ENCODE measurements around the gene ST13. TPM values are rescaled to one million over a fixed set of nuclear protein-coding genes. Genes with fewer than 3 reads are reported as not detected.

Gene ST13
- total RNA-seq, 2 donors from 2014 or later: 310 to 324 TPM

DNA sequence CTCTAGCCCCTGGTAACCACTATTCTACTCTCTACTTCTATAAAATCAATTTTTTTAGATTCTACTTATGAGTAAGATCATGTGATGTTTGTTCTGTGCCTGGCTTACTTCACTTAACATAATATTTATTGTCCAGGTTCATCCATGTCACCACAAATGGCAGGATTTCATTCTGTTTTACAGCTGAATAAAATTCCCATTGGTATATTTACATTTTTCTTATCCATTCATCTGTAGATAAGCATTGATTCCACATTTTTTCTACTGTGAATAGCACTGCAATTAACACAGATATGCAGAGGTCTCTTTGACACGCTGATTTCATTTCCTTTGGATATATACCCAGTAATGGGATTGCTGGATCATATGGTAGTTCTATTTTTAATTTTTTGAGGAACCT, 53.1 kb downstream of the ST13 start:
- Mint-ChIP-seq H3K27me3 (ENCODE audit: insufficient read depth) (no peaks in the 10 kb centered on the region), H3K4me3 (no peak overlapping the region), H3K4me1 (peaks cover 3% of the 10 kb centered on the region), H3K27ac (no peak overlapping the region), H3K9me3 (no peaks in the 10 kb centered on the region), H3K36me3 (ENCODE audit: low read depth) (peaks cover 12% of the 10 kb centered on the region)
- H3K27me3 ChIP-seq (ENCODE audit: control insufficient read depth, insufficient read depth, low read length, poor library complexity, severe bottlenecking): no peaks in the 10 kb centered on the region
- no peak overlapping the region for H3K9ac ChIP-seq (ENCODE audit: extremely low read depth, low read length, poor library complexity, severe bottlenecking)
- DNase-seq: no peak
- WGBS, 2 experiments (ENCODE audit: insufficient coverage in 1 of 2, insufficient read length in 1 of 2): 67% methylated on average over 1 of the region's 1 CpG; no CpG with 5 or more reads in 1 of the 2 experiments
- H3K27ac ChIP-seq (ENCODE audit: low read depth, low read length): no peak overlapping the region
- H3K9me3 ChIP-seq (ENCODE audit: control insufficient read depth, low read length): no peaks in the 10 kb centered on the region
- peaks cover 10% of the 10 kb centered on the region for H3K36me3 ChIP-seq (ENCODE audit: control insufficient read depth, insufficient read depth, low read length)
- no peak overlapping the region for H3K4me3 ChIP-seq (ENCODE audit: low read length)
- TF ChIP-seq CTCF (conservative IDR thresholded peaks at IDR 0.05): no peak
- no peaks in the 10 kb centered on the region for H3K4me1 ChIP-seq (ENCODE audit: control insufficient read depth, insufficient read depth, low read length)

- H3K9me3 ChIP-seq (ENCODE audit: control insufficient read depth, low read length): no peaks in the 10 kb centered on the region
- H3K36me3 ChIP-seq (ENCODE audit: control insufficient read depth, insufficient read depth, low read length): peaks cover 6% of the 10 kb centered on the region
- H3K4me3 Mint-ChIP-seq: no peak overlapping the region
- H3K4me1 ChIP-seq (ENCODE audit: control insufficient read depth, insufficient read depth, low read length): no peaks in the 10 kb centered on the region
- DNase-seq: no peak
- no peaks in the 10 kb centered on the region for H3K27me3 ChIP-seq (ENCODE audit: control insufficient read depth, insufficient read depth, low read length, poor library complexity, severe bottlenecking)
- H3K36me3 Mint-ChIP-seq (ENCODE audit: low read depth): peaks cover 19% of the 10 kb centered on the region
- H3K9ac ChIP-seq (ENCODE audit: extremely low read depth, low read length, poor library complexity, severe bottlenecking): no peak overlapping the region
- no peaks in the 10 kb centered on the region for H3K9me3 Mint-ChIP-seq
- H3K27me3 Mint-ChIP-seq (ENCODE audit: insufficient read depth): no peaks in the 10 kb centered on the region
- 78 to 91% methylated on average over 2 to 3 of the region's 3 CpGs for WGBS, 2 experiments (ENCODE audit: insufficient coverage in 1 of 2, insufficient read length in 1 of 2)
- H3K27ac ChIP-seq (ENCODE audit: low read depth, low read length): no peak overlapping the region
- peaks cover 3% of the 10 kb centered on the region for H3K4me1 Mint-ChIP-seq
- no peak overlapping the region for H3K4me3 ChIP-seq (ENCODE audit: low read length)
- no peak overlapping the region for H3K27ac Mint-ChIP-seq
- TF ChIP-seq CTCF (conservative IDR thresholded peaks at IDR 0.05): no peak
These were observed 57.4 kb downstream of the ST13 start for GRCh38 chr22:40799008-40799407.

DNA sequence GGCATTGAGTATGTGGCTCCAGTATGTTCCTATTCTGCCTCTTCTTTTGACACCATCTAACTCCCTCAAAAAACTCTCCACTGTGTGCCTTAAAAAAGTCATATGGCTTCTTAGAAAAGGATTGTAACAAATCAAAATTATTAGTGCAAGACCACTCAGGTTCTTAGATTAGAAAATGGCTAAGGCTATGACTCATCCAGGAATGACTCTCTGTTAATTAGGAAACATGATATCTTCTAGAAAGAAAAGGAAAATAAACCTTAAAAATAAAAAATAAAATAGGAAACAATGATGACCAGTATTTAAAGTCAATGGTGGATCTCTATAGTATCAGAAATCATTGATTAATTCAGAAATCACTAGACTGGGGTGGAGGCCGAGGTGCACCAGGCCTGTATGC, 59.0 kb downstream of the ST13 start:
- Histone ChIP-seq H3K9ac (ENCODE audit: extremely low read depth, low read length, poor library complexity, severe bottlenecking) (no peak overlapping the region), H3K9me3 (ENCODE audit: control insufficient read depth, low read length) (no peaks in the 10 kb centered on the region), H3K27ac (ENCODE audit: low read depth, low read length) (no peak overlapping the region), H3K36me3 (ENCODE audit: control insufficient read depth, insufficient read depth, low read length) (peaks cover 11% of the 10 kb centered on the region), H3K27me3 (ENCODE audit: control insufficient read depth, insufficient read depth, low read length, poor library complexity, severe bottlenecking) (no peaks in the 10 kb centered on the region), H3K4me3 (ENCODE audit: low read length) (no peak overlapping the region), H3K4me1 (ENCODE audit: control insufficient read depth, insufficient read depth, low read length) (no peaks in the 10 kb centered on the region)
- no peak overlapping the region for H3K4me3 Mint-ChIP-seq
- no peak for TF ChIP-seq CTCF (conservative IDR thresholded peaks at IDR 0.05)
- peaks cover 18% of the 10 kb centered on the region for H3K36me3 Mint-ChIP-seq (ENCODE audit: low read depth)
- H3K9me3 Mint-ChIP-seq: no peaks in the 10 kb centered on the region
- WGBS, 2 experiments (ENCODE audit: insufficient coverage in 1 of 2, insufficient read length in 1 of 2): 96 to 100% methylated on average over 1 of the region's 1 CpG
- peaks cover 3% of the 10 kb centered on the region for H3K4me1 Mint-ChIP-seq
- DNase-seq: no peak
- no peak overlapping the region for H3K27ac Mint-ChIP-seq
- H3K27me3 Mint-ChIP-seq (ENCODE audit: insufficient read depth): no peaks in the 10 kb centered on the region

Measured in endodermal cell (in vitro differentiated cells).